Heart left ventricle (tissue), 16 donors: Measurements from ENCODE around the gene RMND5A. TPM values are rescaled to one million over a fixed set of nuclear protein-coding genes. Genes with fewer than 3 reads are reported as not detected.
"Not testable (repeated sequence)": the region's sequence is repeated elsewhere in the genome, so short reads cannot be mapped to it uniquely, and the experiment has no call there.

Source experiments
- ATAC-seq, 4 donors: fragments of 200-7000 bp; cut with Tn5 transposase; one replicate each; pipeline ENCODE4 v1.9.1; 2020 to 2022; ENCODE audit warnings: moderate library complexity in 4 of 4, mild to moderate bottlenecking in 3 of 4, moderate number of reproducible peaks in 1 of 4
- DNase-seq, 5 donors: peaks; one replicate each; pipeline ENCODE4 v3.0.0-alpha.2; 2020
- H3K27ac ChIP-seq, 12 donors: fragments of 200-600 bp; sonication (generic) in 4 of 12; one replicate each; pipeline versions ENCODE4 v1.5.0 to v1.8.0; 2016 to 2022; ENCODE audit warnings: mild to moderate bottlenecking in 2 of 12
- H3K27me3 ChIP-seq, 9 donors: fragments of 200-600 bp; sonication (generic) in 2 of 9; one replicate each; pipeline versions ENCODE4 v1.5.1 to v1.8.0; 2016 to 2022; ENCODE audit warnings: mild to moderate bottlenecking in 3 of 9
- H3K36me3 ChIP-seq, 9 donors: fragments of 200-600 bp; sonication (generic) in 2 of 9; one replicate each; pipeline versions ENCODE4 v1.5.0 to v1.8.0; 2018 to 2022; ENCODE audit warnings: mild to moderate bottlenecking in 2 of 9
- H3K4me1 ChIP-seq, 12 donors: fragments of 200-600 bp; sonication (generic) in 4 of 12; one replicate each; pipeline versions ENCODE4 v1.5.0 to v1.8.0; 2016 to 2022; ENCODE audit warnings: mild to moderate bottlenecking in 3 of 12
- H3K4me3 ChIP-seq, 12 donors: fragments of 200-600 bp; sonication (generic) in 4 of 12; one replicate each; pipeline versions ENCODE4 v1.5.0 to v1.8.0; 2017 to 2022; ENCODE audit warnings: mild to moderate bottlenecking in 9 of 12, moderate library complexity in 4 of 12
- H3K9me3 ChIP-seq, 12 donors: fragments of 200-600 bp; sonication (generic) in 4 of 12; one replicate each; pipeline versions ENCODE4 v1.5.0 to v1.8.0; 2016 to 2022; ENCODE audit warnings: mild to moderate bottlenecking in 1 of 12
- POLR2A ChIP-seq, 2 donors: fragments of 450-650 bp; IDR thresholded peaks; one replicate each; pipeline ENCODE4 v1.6.1; 2017; ENCODE audit warnings: antibody characterized with exemption in 2 of 2, mild to moderate bottlenecking in 2 of 2, moderate library complexity in 2 of 2
- WGBS, 4 donors: extraction: QIAGEN DNeasy Blood & Tissue Kit in 2 of 4; methylation state at CpG; one replicate each; pipeline versions ENCODE4 v1.1.5 to v1.1.7; 2013 to 2018; 5-methylcytosine and 5-hydroxymethylcytosine counted together
- intact Hi-C, 10 donors: fragments of 100-400 bp; cut with DNase I; formaldehyde crosslinking; loops; one replicate each; pipeline versions ENCODE4 v1.11.1 to v1.14.2; 2022
- long read RNA-seq, 3 donors: library from polyadenylated mRNA; unstranded; transcript quantifications; one replicate each; pipeline ENCODE4 v2.0.0, GENCODE V29; 2020 to 2021
- polyA plus RNA-seq, 2 donors: library from polyadenylated mRNA; stranded (reverse); fragments of 200-250 nt; gene quantifications; one replicate each; pipeline ENCODE4 v1.2.3, GENCODE V29; 2013
- total RNA-seq, 9 donors: library from RNA; depleted of rRNA in 2 of 9; stranded (reverse); fragments of >200 nt in 2 of 9; fragmentation: NEBNext Ultra II Directional in 3 of 9; extraction: Animal tissue kit (Norgen Biotek cat#: 25700) in 3 of 9; gene quantifications; one replicate each; pipeline versions ENCODE4 v1.1.0 to v1.2.4, GENCODE V29; 2016 to 2023
- TF ChIP-seq, protein P1 (sequence below), 12 donors: fragments of 200-600 bp; sonication (generic) in 4 of 12; IDR thresholded peaks; one replicate each; pipeline versions ENCODE4 v1.5.0 to v1.8.0; 2018 to 2022; ENCODE audit warnings: antibody characterized with exemption in 12 of 12, mild to moderate bottlenecking in 5 of 12
- donor health status: ischemic (EF 13 %, LVEDD 7.1; RV severe dilation, severe dysfunction).
- donor health status: healthy with polysubstance abuse.
- donor health status: DM: no; HTN: yes; CAD: no.
- donor health status: DM: no; HTN: no; CAD: no.
- donor health status: ischemic (EF 25% LVEDD 6.9; RV normal size, moderate dysfunction).
- donor health status: ischemic (EF 25% LVEDD 5.7; RV mildly dilated, moderate dysfunction).
- donor health status: healthy.
- donor health status: DM: yes; HTN: yes; CAD: no.
- donor health status: ischemic (EF 35%, LVEDD 5.7; RV mildly dilated, moderate dysfunction).
- donor health status: nonischemic (EF 11% LVEDD 7.7; RV severe dilation, severe dysfunction).
- donor health status: DM: yes; HTN: yes; CAD: no.
- donor health status: PGD.
- donor health status: ischemic (EF 29% LVEDD 5.4; RV normal size, mild dysfunction).
- donor health status: nonischemic (EF 23%, LVEDD 6.1; RV moderate dilation, normal function).

The RMND5A gene, protein sequence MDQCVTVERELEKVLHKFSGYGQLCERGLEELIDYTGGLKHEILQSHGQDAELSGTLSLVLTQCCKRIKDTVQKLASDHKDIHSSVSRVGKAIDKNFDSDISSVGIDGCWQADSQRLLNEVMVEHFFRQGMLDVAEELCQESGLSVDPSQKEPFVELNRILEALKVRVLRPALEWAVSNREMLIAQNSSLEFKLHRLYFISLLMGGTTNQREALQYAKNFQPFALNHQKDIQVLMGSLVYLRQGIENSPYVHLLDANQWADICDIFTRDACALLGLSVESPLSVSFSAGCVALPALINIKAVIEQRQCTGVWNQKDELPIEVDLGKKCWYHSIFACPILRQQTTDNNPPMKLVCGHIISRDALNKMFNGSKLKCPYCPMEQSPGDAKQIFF
- total RNA-seq: 100 to 1,000 TPM in 4 of 9 donors, 10 to 100 TPM in 5; 56.2 to 148 (median 91.7) TPM
- polyA plus RNA-seq: 10 to 100 TPM; 29.9 to 62.6 TPM
- long read RNA-seq, donor 1, full-length matches to known transcripts: 83 of 110 reads
- long read RNA-seq, donor 1, partial matches to known transcripts: 7 of 110 reads
- long read RNA-seq, donor 1, other reads (novel, unspliced or antisense): 20 of 110 reads
- long read RNA-seq, donor 2, full-length matches to known transcripts: 1 of 48 reads
- long read RNA-seq, donor 2, partial matches to known transcripts: 4 of 48 reads
- long read RNA-seq, donor 2, other reads (novel, unspliced or antisense): 43 of 48 reads
- long read RNA-seq, donor 3, full-length matches to known transcripts: 69 of 83 reads
- long read RNA-seq, donor 3, partial matches to known transcripts: 2 of 83 reads
- long read RNA-seq, donor 3, other reads (novel, unspliced or antisense): 12 of 83 reads

DNA sequence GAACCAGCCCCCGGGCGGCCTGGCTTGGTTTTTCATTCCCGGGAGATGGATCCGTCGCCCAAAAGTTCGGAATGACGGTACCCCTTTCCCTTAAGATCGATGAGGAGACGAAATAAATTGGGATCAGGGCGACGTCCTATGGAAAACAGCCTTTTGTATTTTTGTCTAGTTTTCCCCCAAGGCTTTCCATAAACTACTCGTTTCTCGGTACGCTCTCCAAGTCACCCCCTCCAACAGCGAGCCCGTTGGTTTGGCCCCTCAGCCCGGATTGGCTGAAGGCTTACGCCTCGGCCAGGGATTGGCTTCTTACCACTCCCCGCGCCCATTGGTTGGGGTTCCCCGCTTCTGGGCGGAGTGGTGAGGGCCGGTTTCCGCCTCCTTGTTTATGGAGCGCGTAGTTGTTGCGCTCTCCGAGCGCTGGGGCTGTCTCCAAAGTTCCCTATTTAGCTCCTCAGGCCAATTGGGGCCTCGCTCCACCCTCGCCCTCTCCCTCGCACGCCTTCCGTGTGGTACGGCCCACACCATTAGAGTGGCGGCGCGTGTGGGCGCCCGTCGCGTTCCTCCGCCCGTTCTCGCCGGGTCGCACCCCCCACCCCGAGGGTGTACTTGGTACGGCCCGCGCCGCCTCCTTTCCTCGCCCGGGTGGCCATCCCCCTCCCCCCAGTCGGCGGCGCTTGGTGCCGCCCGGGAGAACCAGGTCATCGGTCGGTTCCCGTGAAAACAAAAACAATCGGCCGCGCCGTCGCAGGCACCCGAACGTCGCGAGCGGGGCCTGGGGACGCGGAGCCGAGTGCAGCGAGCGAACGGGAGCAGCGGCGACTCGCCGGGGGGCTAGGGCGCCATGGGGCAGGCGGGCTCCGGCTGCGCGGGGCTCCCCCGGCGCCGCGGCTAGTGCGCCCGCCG is at the start of gene RMND5A:
Gene RMND5A (plus strand): TSS at position 655 of the 903 bp plus-strand sequence. CDS start 377 bp downstream, outside the sequence.
- peak; percentile 14 to 84 for TF ChIP-seq POLR2A (IDR thresholded peaks at IDR 0.05)
- Histone ChIP-seq H3K4me3 (peak within 1 kb of the TSS; percentile 52 to 87 (median 72)), H3K27ac (peak within 1 kb of the TSS; percentile 83 to 95 (median 90))
- intact Hi-C loops, H3K27me3 ChIP-seq, H3K9me3 ChIP-seq, H3K4me1 ChIP-seq, H3K36me3 ChIP-seq: not testable (repeated sequence)
- 0% methylated on average over 13 to 88 of the region's 95 CpGs; no CpG with 5 or more reads in 1 of the 4 donors for WGBS, 4 donors
- DNase-seq (peak; percentile 94 to 97 (median 95)), ATAC-seq (peak; percentile 97 to 99 (median 98))

DNA sequence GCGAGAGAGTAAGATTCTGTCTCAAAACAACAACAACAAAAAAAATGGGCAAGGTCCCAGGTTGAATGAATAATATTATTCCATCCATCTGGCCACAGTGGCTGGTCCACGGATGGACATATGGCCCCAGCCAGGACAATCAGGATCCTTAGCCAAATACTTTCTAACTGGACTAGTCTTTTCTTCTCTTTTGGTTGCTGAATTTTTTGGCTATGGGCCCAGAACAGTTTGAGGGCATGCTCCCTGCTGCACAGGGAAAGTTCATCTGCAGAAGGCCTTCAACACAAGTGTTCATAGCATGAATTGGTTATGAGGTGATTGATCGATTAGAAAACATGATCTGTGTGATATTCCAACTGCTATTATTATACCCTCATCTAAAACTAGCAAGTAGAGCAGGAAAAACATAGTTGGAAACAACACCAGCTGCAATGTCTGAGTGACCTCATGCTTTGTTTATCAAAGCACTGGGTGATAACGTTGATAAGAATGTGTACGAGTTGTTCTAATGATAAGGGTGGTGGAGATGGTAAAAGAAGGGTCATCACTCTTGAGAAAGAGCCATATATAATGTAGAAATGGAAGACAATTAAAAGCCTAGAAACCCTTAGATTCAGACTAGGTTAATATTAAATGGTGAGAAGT is 48.6 kb upstream of the RMND5A start:
- DNase-seq: peak in 2 of 5 donors; percentile 14 to 29
- no peak for TF ChIP-seq POLR2A (IDR thresholded peaks at IDR 0.05)
- TF ChIP-seq, protein P1, sequence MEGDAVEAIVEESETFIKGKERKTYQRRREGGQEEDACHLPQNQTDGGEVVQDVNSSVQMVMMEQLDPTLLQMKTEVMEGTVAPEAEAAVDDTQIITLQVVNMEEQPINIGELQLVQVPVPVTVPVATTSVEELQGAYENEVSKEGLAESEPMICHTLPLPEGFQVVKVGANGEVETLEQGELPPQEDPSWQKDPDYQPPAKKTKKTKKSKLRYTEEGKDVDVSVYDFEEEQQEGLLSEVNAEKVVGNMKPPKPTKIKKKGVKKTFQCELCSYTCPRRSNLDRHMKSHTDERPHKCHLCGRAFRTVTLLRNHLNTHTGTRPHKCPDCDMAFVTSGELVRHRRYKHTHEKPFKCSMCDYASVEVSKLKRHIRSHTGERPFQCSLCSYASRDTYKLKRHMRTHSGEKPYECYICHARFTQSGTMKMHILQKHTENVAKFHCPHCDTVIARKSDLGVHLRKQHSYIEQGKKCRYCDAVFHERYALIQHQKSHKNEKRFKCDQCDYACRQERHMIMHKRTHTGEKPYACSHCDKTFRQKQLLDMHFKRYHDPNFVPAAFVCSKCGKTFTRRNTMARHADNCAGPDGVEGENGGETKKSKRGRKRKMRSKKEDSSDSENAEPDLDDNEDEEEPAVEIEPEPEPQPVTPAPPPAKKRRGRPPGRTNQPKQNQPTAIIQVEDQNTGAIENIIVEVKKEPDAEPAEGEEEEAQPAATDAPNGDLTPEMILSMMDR (IDR thresholded peaks at IDR 0.05): no peak
- H3K27me3 ChIP-seq: no peaks in the 10 kb centered on the region
- H3K4me1 ChIP-seq: peaks cover 0 to 29% (median 9%) of the 10 kb centered on the region in 12 donors
- 21 to 34% (median 26%) methylated on average over 5 of the region's 5 CpGs for WGBS, 4 donors
- H3K9me3 ChIP-seq: no peaks in the 10 kb centered on the region
- H3K27ac ChIP-seq: peak overlapping the region in 10 of 12 donors; percentile 5 to 63 (median 37)
- peak; percentile 16 to 61 (median 48) for ATAC-seq
- no peak overlapping the region for H3K4me3 ChIP-seq
- intact Hi-C loops: loop anchor here in 2 of 10 donors (10.0 kb wide), 1 partner anchor 47 kb away; the partner anchor contains the start of gene RNF103 (in 2 of the 2)
- H3K36me3 ChIP-seq: no peaks in the 10 kb centered on the region

DNA sequence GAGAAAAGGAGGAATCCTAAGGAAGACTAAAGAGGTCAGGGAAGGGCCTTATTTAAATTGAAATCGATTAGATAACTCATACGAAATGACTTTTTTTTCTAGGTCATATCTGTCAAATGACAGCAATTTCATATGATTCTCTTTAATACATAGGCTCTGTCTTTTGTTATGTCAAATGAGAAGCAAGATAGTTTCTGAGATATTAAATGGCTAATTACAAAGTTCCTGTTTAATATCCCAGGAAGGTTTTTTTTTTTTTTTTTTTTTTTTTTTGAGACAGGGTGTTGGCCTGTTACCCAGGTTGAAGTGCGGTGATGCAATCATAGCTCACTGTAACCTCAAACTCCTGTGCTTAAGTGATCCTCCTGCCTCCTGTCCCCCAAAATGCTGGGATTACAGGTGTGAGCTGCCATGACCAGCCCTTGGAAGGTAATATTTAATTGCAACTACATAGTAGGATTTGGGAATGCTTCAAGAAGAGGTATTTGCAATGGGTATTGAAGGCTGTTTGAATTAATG is 48.0 kb upstream of the RMND5A start:
- TF ChIP-seq, protein P1 (IDR thresholded peaks at IDR 0.05): no peak
- no peak for TF ChIP-seq POLR2A (IDR thresholded peaks at IDR 0.05)
- peak in 3 of 4 donors; percentile 27 to 43 (median 28) for ATAC-seq

More for the DNA sequence above, 48.0 kb upstream of the RMND5A start:
- peaks cover 0 to 3% (median 0%) of the 10 kb centered on the region in 12 donors for H3K9me3 ChIP-seq
- H3K4me3 ChIP-seq: no peak overlapping the region
- peaks cover 0 to 29% (median 9%) of the 10 kb centered on the region in 12 donors for H3K4me1 ChIP-seq
- DNase-seq: no peak
- H3K27ac ChIP-seq: peak overlapping the region in 7 of 12 donors; percentile 31 to 48 (median 38)
- intact Hi-C loops: loop anchor here in 2 of 10 donors (10.0 kb wide), 1 partner anchor 47 kb away; the partner anchor contains the start of gene RNF103 (in 2 of the 2)
- 77 to 85% (median 83%) methylated on average over 3 of the region's 3 CpGs for WGBS, 4 donors
- no peaks in the 10 kb centered on the region for H3K27me3 ChIP-seq
- no peaks in the 10 kb centered on the region for H3K36me3 ChIP-seq
